ENCODE results near the gene ARHGAP10. TPM values are rescaled to one million over a fixed set of nuclear protein-coding genes. Genes with fewer than 3 reads are reported as not detected.
"Not testable (repeated sequence)": the region's sequence is repeated elsewhere in the genome, so short reads cannot be mapped to it uniquely, and the experiment has no call there.

The ARHGAP10 gene
- total and polyA plus RNA-seq, 2 donors, result 71.3 to 76.7 TPM

DNA sequence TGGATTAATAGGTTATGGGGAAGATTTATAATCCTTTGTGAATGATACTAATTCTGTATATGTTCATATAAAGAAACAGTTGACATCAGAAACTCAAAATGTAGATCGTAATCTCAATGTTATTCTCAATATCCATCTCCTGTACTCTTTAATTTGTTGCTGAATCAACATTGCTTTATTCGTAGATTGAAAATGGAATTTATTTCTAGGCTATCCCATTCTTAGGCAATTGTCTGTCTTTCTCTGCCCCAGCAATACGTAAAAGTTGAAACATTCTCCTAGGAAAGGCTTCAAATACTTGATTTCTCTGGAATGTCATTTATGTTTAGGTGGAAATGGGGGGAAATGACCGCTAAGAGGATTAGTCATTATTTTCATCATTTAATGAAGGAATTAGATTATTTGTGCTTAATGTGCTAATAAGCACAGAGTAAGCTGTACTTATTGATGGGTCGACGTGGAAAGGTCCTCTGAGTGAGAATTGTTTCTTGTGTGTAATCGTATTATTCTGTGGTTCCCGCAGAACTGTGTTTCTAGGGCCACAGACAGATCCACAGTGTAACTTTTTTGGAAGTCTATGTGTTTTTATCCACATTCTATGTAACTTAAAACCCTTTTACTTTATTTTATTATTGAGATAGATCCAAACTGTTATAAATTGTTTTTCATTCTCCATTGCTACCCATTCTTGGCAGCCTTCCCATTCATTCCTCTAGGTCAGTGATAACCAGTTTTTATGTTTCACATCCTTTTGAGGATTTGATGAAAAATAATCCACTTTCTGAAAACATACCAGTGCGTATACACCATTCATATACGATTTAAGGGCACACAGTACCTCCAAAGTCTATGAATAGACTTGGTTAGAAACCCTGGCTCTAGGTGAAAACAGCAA, 262.9 kb downstream of the ARHGAP10 start:
- H3K4me3 ChIP-seq (ENCODE audit: low read depth, low read length), result no peak overlapping the region
- H3K4me1 ChIP-seq (ENCODE audit: insufficient read depth), result no peaks in the 10 kb centered on the region
- WGBS, result 72% methylated on average over 10 of the region's 10 CpGs
- H3K36me3 ChIP-seq (ENCODE audit: insufficient read depth), result no peaks in the 10 kb centered on the region
- no peak for DNase-seq (ENCODE audit: extremely low spot score)
- no peak overlapping the region for H3K27ac ChIP-seq (ENCODE audit: low read depth)

GRCh38 chr4:147996859-147997258, 265.0 kb downstream of the ARHGAP10 start:
- H3K36me3 ChIP-seq (ENCODE audit: insufficient read depth), result no peaks in the 10 kb centered on the region
- H3K4me3 ChIP-seq (ENCODE audit: low read depth, low read length), result no peak overlapping the region
- no peak for DNase-seq (ENCODE audit: extremely low spot score)
- 67% methylated on average over 3 of the region's 3 CpGs for WGBS
- no peak overlapping the region for H3K27ac ChIP-seq (ENCODE audit: low read depth)
- H3K4me1 ChIP-seq (ENCODE audit: insufficient read depth), result no peaks in the 10 kb centered on the region

DNA sequence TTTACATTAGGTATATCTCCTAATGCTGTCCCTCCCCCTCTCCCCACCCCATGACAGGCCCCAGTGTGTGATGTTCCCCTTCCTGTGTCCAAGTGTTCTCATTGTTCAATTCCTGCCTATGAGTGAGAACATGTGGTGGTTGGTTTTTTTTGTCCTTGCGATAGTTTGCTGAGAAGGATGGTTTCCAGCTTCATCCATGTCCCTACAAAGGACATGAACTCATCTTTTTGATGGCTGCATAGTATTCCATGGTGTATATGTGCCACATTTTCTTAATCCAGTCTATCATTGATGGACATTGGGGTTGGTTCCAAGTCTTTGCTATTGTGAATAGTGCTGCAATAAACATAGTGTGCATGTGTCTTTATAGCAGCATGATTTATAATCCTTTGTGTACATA, 268.1 kb downstream of the ARHGAP10 start:
- not testable (repeated sequence) for DNase-seq (ENCODE audit: extremely low spot score); H3K4me1 ChIP-seq (ENCODE audit: insufficient read depth); H3K4me3 ChIP-seq (ENCODE audit: low read depth, low read length); H3K36me3 ChIP-seq (ENCODE audit: insufficient read depth); H3K27ac ChIP-seq (ENCODE audit: low read depth)
- WGBS, result 98% methylated on average over 1 of the region's 1 CpG

DNA sequence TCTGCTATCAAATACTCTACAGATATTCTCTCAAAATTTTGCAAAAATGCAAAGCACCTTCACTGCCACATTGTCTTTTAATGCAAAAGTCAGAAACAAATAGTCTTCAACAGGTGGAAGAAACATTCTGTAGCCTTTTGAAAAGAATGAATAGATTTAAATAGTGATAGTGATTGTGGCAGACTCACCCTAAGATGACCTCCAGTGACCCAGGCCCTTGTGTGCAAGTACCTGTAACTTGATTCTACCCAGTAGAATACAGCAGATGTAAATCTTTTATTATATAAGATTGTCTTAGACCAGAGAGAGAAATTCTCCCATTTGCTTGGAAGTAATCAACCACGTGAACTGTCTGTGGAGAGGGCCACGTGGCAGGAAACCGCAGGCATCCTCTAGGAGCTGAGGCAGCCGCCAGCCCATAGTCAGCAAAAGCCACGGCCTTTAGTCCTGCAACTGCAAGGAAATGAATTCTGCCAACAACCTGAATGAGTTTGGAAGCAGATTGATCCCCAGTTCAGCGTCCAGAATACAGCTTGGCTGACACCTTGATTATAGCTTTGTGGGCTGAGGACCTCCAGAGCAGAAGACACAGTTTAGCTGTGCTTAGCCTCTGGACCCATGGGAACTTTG, 272.5 kb downstream of the ARHGAP10 start:
- Histone ChIP-seq H3K4me3 (ENCODE audit: low read depth, low read length) (no peak overlapping the region), H3K36me3 (ENCODE audit: insufficient read depth) (no peaks in the 10 kb centered on the region), H3K27ac (ENCODE audit: low read depth) (no peak overlapping the region), H3K4me1 (ENCODE audit: insufficient read depth) (no peaks in the 10 kb centered on the region)
- 63% methylated on average over 6 of the region's 6 CpGs for WGBS
- no peak for DNase-seq (ENCODE audit: extremely low spot score)

GRCh38 chr4:148006001-148006400, 274.1 kb downstream of the ARHGAP10 start:
- no peak overlapping the region for H3K27ac ChIP-seq (ENCODE audit: low read depth)
- DNase-seq (ENCODE audit: extremely low spot score), result no peak
- 89% methylated on average over 11 of the region's 11 CpGs for WGBS
- H3K36me3 ChIP-seq (ENCODE audit: insufficient read depth), result no peaks in the 10 kb centered on the region
- H3K4me3 ChIP-seq (ENCODE audit: low read depth, low read length), result no peak overlapping the region
- no peaks in the 10 kb centered on the region for H3K4me1 ChIP-seq (ENCODE audit: insufficient read depth)

DNA sequence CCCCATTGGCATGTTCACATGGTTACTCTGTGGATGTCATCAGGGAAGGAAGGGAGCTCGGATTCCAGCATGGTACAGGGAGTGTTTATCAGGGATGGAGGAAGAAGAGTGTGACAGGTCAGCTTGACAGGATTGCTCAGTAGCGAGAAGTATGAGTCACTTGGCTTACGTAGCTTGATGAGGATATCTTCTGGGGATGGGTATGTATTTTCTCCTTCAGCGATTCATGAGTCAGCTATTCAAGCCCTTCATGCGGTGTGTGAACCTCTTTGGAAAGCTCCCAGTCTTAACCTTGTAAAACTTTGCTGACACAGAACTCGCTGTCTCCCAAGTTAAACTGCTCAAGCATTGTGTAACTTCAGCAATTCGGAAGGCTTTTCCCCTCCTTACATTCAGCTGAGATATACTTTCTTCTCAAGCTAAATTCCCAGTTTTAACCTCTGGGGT, 275.4 kb downstream of the ARHGAP10 start:
- WGBS, result 21% methylated on average over 7 of the region's 7 CpGs
- no peak overlapping the region for H3K27ac ChIP-seq (ENCODE audit: low read depth)

DNA sequence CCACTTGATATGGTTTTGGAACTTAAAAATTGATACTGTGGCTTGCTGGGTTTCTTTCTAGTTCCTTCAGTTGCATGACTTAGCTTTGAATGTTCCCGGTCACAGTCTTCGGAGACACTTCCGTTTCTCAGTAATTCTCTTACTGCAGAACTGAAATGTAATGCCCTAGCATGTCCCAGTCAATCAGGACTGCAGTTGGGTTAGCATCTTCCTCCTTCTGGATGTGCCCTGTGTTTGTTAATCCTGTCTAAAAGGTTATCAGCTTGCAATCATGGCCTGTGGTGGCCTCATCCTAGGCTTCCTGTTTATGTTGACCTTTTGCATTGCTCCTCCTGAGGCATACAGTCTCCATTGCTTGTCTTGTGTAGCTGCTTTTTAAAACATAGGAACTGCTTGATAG, 275.9 kb downstream of the ARHGAP10 start:
- no peak overlapping the region for H3K27ac ChIP-seq (ENCODE audit: low read depth)
- whole genome bisulfite sequencing, result 49% methylated on average over 3 of the region's 3 CpGs
- H3K4me1 ChIP-seq (ENCODE audit: insufficient read depth), result peaks cover 2% of the 10 kb centered on the region
- no peak for DNase-seq (ENCODE audit: extremely low spot score)
- H3K36me3 ChIP-seq (ENCODE audit: insufficient read depth), result no peaks in the 10 kb centered on the region
- no peak overlapping the region for H3K4me3 ChIP-seq (ENCODE audit: low read depth, low read length)

More for the DNA sequence above, 275.4 kb downstream of the ARHGAP10 start:
- no peak overlapping the region for H3K4me3 ChIP-seq (ENCODE audit: low read depth, low read length)
- peaks cover 2% of the 10 kb centered on the region for H3K4me1 ChIP-seq (ENCODE audit: insufficient read depth)
- DNase-seq (ENCODE audit: extremely low spot score), result no peak
- no peaks in the 10 kb centered on the region for H3K36me3 ChIP-seq (ENCODE audit: insufficient read depth)

GRCh38 chr4:148015058-148015457, 283.2 kb downstream of the ARHGAP10 start:
- H3K4me1 ChIP-seq (ENCODE audit: insufficient read depth), result peaks cover 3% of the 10 kb centered on the region
- 66% methylated on average over 2 of the region's 2 CpGs for WGBS
- no peak overlapping the region for H3K27ac ChIP-seq (ENCODE audit: low read depth)
- H3K4me3 ChIP-seq (ENCODE audit: low read depth, low read length), result no peak overlapping the region
- no peak for DNase-seq (ENCODE audit: extremely low spot score)
- no peaks in the 10 kb centered on the region for H3K36me3 ChIP-seq (ENCODE audit: insufficient read depth)

- Histone ChIP-seq H3K36me3 (ENCODE audit: insufficient read depth) (no peaks in the 10 kb centered on the region), H3K4me3 (ENCODE audit: low read depth, low read length) (no peak overlapping the region), H3K27ac (ENCODE audit: low read depth) (no peak overlapping the region), H3K4me1 (ENCODE audit: insufficient read depth) (peaks cover 3% of the 10 kb centered on the region)
- DNase-seq (ENCODE audit: extremely low spot score), result no peak
- 96% methylated on average over 8 of the region's 8 CpGs for WGBS
Observed at GRCh38 chr4:148015468-148015867, 283.6 kb downstream of the ARHGAP10 start.

GRCh38 chr4:148016063-148016637, 284.3 kb downstream of the ARHGAP10 start:
- WGBS, result 76% methylated on average over 6 of the region's 6 CpGs
- H3K27ac ChIP-seq (ENCODE audit: low read depth), result no peak overlapping the region
- H3K4me1 ChIP-seq (ENCODE audit: insufficient read depth), result peaks cover 3% of the 10 kb centered on the region
- H3K4me3 ChIP-seq (ENCODE audit: low read depth, low read length), result no peak overlapping the region
- no peaks in the 10 kb centered on the region for H3K36me3 ChIP-seq (ENCODE audit: insufficient read depth)
- no peak for DNase-seq (ENCODE audit: extremely low spot score)

DNA sequence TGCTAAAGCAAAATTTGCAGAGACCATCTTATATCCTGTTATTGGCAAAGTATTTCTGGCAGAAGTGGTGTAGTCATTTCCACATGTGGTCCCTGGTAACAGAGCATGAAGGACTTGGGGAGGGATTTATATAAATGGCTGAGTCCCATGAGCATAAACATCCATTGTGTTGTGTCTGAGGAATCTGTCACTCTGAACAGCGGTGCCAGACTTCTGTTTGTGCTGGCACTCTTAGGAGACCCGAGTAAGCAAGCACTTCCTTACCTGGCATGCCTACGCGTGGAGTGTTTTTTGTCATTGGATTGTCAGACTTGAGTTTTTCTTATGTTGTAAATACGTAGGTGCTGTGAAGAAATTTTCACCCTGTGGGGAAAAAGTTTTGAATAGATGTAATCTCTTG, 285.9 kb downstream of the ARHGAP10 start:
- H3K4me1 ChIP-seq (ENCODE audit: insufficient read depth), result peaks cover 2% of the 10 kb centered on the region
- 52% methylated on average over 5 of the region's 5 CpGs for WGBS
- H3K27ac ChIP-seq (ENCODE audit: low read depth), result no peak overlapping the region
- no peaks in the 10 kb centered on the region for H3K36me3 ChIP-seq (ENCODE audit: insufficient read depth)
- no peak overlapping the region for H3K4me3 ChIP-seq (ENCODE audit: low read depth, low read length)
- no peak for DNase-seq (ENCODE audit: extremely low spot score)

DNA sequence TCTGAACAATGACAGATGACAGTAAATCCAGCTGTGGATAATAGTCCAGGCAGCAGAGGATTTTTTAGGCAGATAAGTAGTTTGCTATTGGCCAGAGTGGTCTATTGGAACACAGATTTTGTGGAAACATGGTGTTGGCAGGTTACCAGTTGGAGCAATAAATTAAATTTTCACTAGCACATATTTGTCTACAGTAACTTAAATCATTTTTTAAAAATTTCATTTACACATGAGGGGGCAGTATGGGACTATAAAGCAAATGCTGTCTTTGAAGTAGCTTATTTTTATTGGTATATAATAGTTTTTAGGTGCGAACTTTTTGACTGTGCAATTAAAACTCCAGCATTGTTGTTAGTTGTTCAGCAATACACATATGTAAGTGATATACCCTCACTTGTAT, 289.8 kb downstream of the ARHGAP10 start:
- no peaks in the 10 kb centered on the region for H3K36me3 ChIP-seq (ENCODE audit: insufficient read depth)
- 79% methylated on average over 1 of the region's 1 CpG for WGBS
- peaks cover 2% of the 10 kb centered on the region for H3K4me1 ChIP-seq (ENCODE audit: insufficient read depth)
- H3K4me3 ChIP-seq (ENCODE audit: low read depth, low read length), result no peak overlapping the region
- H3K27ac ChIP-seq (ENCODE audit: low read depth), result no peak overlapping the region
- no peak for DNase-seq (ENCODE audit: extremely low spot score)

- Histone ChIP-seq H3K4me1 (ENCODE audit: insufficient read depth) (no peaks in the 10 kb centered on the region), H3K4me3 (ENCODE audit: low read depth, low read length) (no peak overlapping the region), H3K27ac (ENCODE audit: low read depth) (no peak overlapping the region), H3K36me3 (ENCODE audit: insufficient read depth) (no peaks in the 10 kb centered on the region)
- WGBS, result 87% methylated on average over 6 of the region's 6 CpGs
- no peak for DNase-seq (ENCODE audit: extremely low spot score)
Observed at GRCh38 chr4:148022975-148023374, 291.1 kb downstream of the ARHGAP10 start.
